ENCODE measurements around the gene UBE2S.

- TF ChIP-seq CTCF (IDR thresholded peaks at IDR 0.05; ENCODE audit: poor library complexity, severe bottlenecking) = no peak
- TF ChIP-seq SMC3 (conservative IDR thresholded peaks at IDR 0.05; ENCODE audit: poor library complexity) = no peak
- TF ChIP-seq EZH2 (IDR thresholded peaks at IDR 0.05; ENCODE audit: borderline replicate concordance, insufficient read depth, low read length, poor library complexity, severe bottlenecking) = no peak
- no peak for TF ChIP-seq EP300 (conservative IDR thresholded peaks at IDR 0.05; ENCODE audit: poor library complexity, severe bottlenecking)
- TF ChIP-seq REST (IDR thresholded peaks at IDR 0.05; ENCODE audit: borderline replicate concordance) = no peak
These were observed 22.5 kb downstream of the UBE2S start for GRCh38 chr19:55384920-55385723.
